ENCODE data around the gene DNAJB5. TPM values are rescaled to one million over a fixed set of nuclear protein-coding genes. Genes with fewer than 3 reads are reported as not detected.

Gene DNAJB5
- total RNA-seq, 1 donor from 2014 or later = 28.7 TPM

DNA sequence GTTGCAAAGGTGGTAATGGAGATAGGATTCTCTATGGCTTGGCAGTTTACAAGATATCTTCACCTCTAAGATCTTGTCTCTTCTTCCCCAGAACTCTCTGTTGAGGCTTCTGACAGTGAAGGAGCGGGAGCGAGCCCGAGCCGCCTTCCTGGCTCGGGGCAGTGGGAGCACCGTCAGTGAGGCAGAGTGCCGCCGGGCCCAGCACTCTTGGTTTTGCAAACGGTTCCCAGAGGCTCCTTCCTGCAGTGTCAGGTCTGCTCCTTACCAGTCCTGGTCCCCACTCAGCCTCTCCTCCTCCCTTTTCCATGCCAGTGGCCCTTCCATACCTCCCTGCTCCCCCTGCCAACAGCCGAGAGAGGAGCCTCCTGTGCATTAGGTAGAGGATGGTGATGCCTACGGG, 12.6 kb upstream of the DNAJB5 start:
- Mint-ChIP-seq H3K36me3 (ENCODE audit: low read depth) (no peaks in the 10 kb centered on the region), H3K27ac (ENCODE audit: unreplicated experiment) (no peak overlapping the region), H3K4me3 (no peak overlapping the region), H3K27me3 (ENCODE audit: low read depth) (no peaks in the 10 kb centered on the region), H3K4me1 (no peaks in the 10 kb centered on the region), H3K9me3 (no peaks in the 10 kb centered on the region)
- TF ChIP-seq, protein P1, sequence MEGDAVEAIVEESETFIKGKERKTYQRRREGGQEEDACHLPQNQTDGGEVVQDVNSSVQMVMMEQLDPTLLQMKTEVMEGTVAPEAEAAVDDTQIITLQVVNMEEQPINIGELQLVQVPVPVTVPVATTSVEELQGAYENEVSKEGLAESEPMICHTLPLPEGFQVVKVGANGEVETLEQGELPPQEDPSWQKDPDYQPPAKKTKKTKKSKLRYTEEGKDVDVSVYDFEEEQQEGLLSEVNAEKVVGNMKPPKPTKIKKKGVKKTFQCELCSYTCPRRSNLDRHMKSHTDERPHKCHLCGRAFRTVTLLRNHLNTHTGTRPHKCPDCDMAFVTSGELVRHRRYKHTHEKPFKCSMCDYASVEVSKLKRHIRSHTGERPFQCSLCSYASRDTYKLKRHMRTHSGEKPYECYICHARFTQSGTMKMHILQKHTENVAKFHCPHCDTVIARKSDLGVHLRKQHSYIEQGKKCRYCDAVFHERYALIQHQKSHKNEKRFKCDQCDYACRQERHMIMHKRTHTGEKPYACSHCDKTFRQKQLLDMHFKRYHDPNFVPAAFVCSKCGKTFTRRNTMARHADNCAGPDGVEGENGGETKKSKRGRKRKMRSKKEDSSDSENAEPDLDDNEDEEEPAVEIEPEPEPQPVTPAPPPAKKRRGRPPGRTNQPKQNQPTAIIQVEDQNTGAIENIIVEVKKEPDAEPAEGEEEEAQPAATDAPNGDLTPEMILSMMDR (conservative IDR thresholded peaks at IDR 0.05) = no peak
- no peak for DNase-seq (ENCODE audit: low read depth, low spot score)

DNA sequence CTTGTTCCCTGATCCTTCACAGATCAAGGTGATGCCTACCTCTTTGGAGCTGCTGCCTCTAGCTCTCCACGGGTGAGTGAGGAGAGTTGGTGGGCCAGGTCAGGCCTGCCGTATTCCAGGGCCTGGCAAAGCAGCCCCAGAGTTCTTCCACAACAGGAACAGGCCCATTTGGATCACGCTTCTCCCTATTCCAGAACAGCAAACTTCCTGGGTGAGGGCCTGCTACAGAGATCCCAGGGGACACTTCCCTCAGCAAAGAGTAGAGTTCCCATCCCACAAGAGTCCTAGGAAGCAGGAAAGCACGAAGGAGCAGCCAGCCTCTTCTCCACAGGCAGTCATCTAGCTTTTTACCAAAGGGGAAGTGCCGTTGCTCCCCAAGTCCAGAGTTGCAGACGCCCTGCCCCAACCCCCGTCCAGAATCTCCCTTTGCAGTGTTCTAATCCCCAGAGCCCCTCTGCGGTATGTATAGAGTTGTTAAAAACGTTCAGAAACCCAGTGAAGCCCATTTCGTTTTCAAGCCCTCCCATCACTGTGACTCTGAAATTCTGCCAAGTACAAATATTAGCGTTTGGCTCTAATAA, 9.3 kb upstream of the DNAJB5 start:
- Mint-ChIP-seq H3K27ac (ENCODE audit: unreplicated experiment) (no peak overlapping the region), H3K27me3 (ENCODE audit: low read depth) (no peaks in the 10 kb centered on the region), H3K4me1 (peaks cover 12% of the 10 kb centered on the region)

DNA sequence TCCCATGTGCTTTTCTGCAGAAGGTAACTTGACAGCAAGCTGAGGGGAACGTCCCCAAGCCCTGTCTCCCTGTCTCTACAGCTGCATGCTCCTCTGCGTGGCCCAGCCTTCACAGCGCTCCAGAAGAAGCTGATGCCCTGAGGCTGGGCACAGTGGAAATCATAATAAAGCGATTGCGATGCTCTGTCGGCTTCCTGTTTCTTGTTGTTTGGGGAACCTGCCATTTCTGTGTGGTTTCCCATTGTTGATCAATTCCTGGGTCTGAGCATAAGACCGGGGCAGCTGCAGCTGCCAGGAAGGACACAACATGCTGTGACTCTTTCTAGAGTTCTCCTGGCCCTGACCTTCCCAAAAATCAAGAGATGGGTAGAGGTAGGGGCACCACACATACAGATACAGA, 7.2 kb upstream of the DNAJB5 start:
- no peak overlapping the region for H3K27ac Mint-ChIP-seq (ENCODE audit: unreplicated experiment)
- TF ChIP-seq, protein P1 (conservative IDR thresholded peaks at IDR 0.05) = no peak
- H3K27me3 Mint-ChIP-seq (ENCODE audit: low read depth) = no peaks in the 10 kb centered on the region
- no peaks in the 10 kb centered on the region for H3K9me3 Mint-ChIP-seq
- H3K36me3 Mint-ChIP-seq (ENCODE audit: low read depth) = no peaks in the 10 kb centered on the region
- H3K4me3 Mint-ChIP-seq = no peak overlapping the region
- no peak for DNase-seq (ENCODE audit: low read depth, low spot score)
- peaks cover 33% of the 10 kb centered on the region for H3K4me1 Mint-ChIP-seq

More for the DNA sequence above, 9.3 kb upstream of the DNAJB5 start:
- DNase-seq (ENCODE audit: low read depth, low spot score) = no peak
- Mint-ChIP-seq H3K36me3 (ENCODE audit: low read depth) (no peaks in the 10 kb centered on the region), H3K9me3 (no peaks in the 10 kb centered on the region), H3K4me3 (no peak overlapping the region)
- TF ChIP-seq, protein P1 (conservative IDR thresholded peaks at IDR 0.05) = no peak

DNA sequence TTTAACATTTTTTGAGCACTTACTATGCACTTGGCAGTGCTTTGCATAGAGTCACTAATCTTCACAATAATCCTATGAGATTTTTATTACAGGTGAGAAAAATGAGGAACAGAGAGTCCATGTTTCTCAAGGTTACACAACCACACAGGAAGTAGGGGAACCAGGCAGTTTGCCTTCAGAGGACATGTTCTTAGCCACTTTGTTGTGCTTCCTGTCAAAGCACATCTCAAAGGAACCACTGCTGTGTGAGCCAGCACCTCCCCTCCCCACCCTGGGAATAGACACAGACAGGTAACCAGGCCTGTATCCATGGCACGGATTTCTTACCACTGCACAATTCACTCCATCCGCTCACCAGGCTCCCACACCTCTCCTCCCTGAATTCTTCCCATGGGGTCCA, 6.3 kb upstream of the DNAJB5 start:
- DNase-seq (ENCODE audit: low read depth, low spot score) = no peak
- Mint-ChIP-seq H3K27ac (ENCODE audit: unreplicated experiment) (no peak overlapping the region), H3K4me1 (peaks cover 34% of the 10 kb centered on the region), H3K9me3 (no peaks in the 10 kb centered on the region), H3K27me3 (ENCODE audit: low read depth) (no peaks in the 10 kb centered on the region), H3K36me3 (ENCODE audit: low read depth) (no peaks in the 10 kb centered on the region), H3K4me3 (no peak overlapping the region)
- TF ChIP-seq, protein P1 (conservative IDR thresholded peaks at IDR 0.05) = no peak

DNA sequence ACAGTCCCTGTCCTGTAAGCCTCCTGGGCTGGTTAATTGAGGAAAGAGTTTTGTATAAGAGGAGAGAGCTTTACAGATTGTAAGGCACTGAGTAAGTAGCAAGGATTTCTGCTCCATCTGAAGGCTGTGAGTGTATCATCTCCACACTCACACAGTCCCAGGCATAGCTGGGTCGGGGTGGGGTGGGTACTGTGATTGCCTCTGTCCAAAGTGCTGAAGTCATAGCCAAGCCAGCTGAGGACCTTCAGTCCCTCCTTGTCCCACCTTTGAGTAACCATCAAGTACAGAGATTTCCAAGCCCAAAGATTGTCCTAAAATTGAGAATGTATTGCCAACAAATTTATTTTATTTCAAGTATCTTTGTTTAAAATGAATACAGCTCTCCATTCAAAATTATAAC, 5.5 kb upstream of the DNAJB5 start:
- H3K27ac Mint-ChIP-seq (ENCODE audit: unreplicated experiment) = no peak overlapping the region
- no peaks in the 10 kb centered on the region for H3K36me3 Mint-ChIP-seq (ENCODE audit: low read depth)
- H3K4me1 Mint-ChIP-seq = peaks cover 41% of the 10 kb centered on the region
- no peaks in the 10 kb centered on the region for H3K27me3 Mint-ChIP-seq (ENCODE audit: low read depth)
- H3K4me3 Mint-ChIP-seq = peak overlapping the region; percentile 4
- no peaks in the 10 kb centered on the region for H3K9me3 Mint-ChIP-seq
- no peak for DNase-seq (ENCODE audit: low read depth, low spot score)
- TF ChIP-seq, protein P1 (conservative IDR thresholded peaks at IDR 0.05) = no peak

Data from neural crest cell (in vitro differentiated cells).